SU-DHL-6 (cell line): ENCODE data around the gene ITGB2.

Source experiments
- H2AFZ ChIP-seq: fragments of 200-600 bp; sonication (generic); 2 replicates; pipeline ENCODE4 v1.6.1; 2014; ENCODE audit warnings: low read depth, mild to moderate bottlenecking, moderate library complexity, mixed read lengths, antibody characterized with exemption, low read length; ENCODE audit not compliant: severe bottlenecking
- H3F3A ChIP-seq: fragments of 200-600 bp; shearing (Covaris generic); 2 replicates; pipeline ENCODE4 v1.6.0; 2016; ENCODE audit warnings: antibody characterized with exemption, mild to moderate bottlenecking; ENCODE audit not compliant: insufficient read depth
- H3K27ac ChIP-seq: fragments of 200-600 bp; sonication (generic); 2 replicates; pipeline ENCODE4 v1.5.1; 2016; ENCODE audit warnings: low read depth, mild to moderate bottlenecking, low read length, moderate library complexity, mixed read lengths
- H3K27me3 ChIP-seq: fragments of 200-600 bp; sonication (generic), shearing (Covaris generic); 2 replicates; pipeline ENCODE4 v1.6.0; 2014; ENCODE audit warnings: mild to moderate bottlenecking, low read length
- H3K36me3 ChIP-seq: fragments of 200-600 bp; sonication (generic); 2 replicates; pipeline ENCODE4 v1.6.1; 2014; ENCODE audit warnings: mild to moderate bottlenecking, low read length, mixed read lengths
- H3K4me2 ChIP-seq: fragments of 300-600, 200-600 bp; shearing (Covaris generic), sonication (generic); 2 replicates; pipeline ENCODE4 v1.6.0; 2014; ENCODE audit warnings: low read length, low read depth, mild to moderate bottlenecking; ENCODE audit not compliant: poor library complexity, severe bottlenecking
- H3K4me3 ChIP-seq: fragments of 200-600 bp; sonication (generic); 2 replicates; pipeline ENCODE4 v1.5.1; 2014; ENCODE audit warnings: antibody characterized with exemption, low read length, mild to moderate bottlenecking, mixed read lengths; ENCODE audit not compliant: insufficient read depth, poor library complexity, severe bottlenecking
- H3K79me2 ChIP-seq: fragments of 200-600 bp; sonication (generic); 2 replicates; pipeline ENCODE4 v1.6.1; 2014; ENCODE audit warnings: mild to moderate bottlenecking, low read length, moderate library complexity; ENCODE audit not compliant: insufficient read depth
- H3K9ac ChIP-seq: fragments of 200-600 bp; sonication (generic); 2 replicates; pipeline ENCODE4 v1.7.0; 2014; ENCODE audit warnings: mild to moderate bottlenecking, low read length
- H3K9me2 ChIP-seq: fragments of 200-600 bp; sonication (generic); replicated peaks from 2 replicates; pipeline ENCODE4 v1.6.1; 2014; ENCODE audit warnings: low read length; ENCODE audit not compliant: insufficient read depth
- H3K9me3 ChIP-seq: fragments of 200-600 bp; sonication (generic); 2 replicates; pipeline ENCODE4 v1.6.1; 2014; ENCODE audit warnings: low read length, mixed read lengths; ENCODE audit not compliant: insufficient read depth
- H4K20me1 ChIP-seq: fragments of 200-600 bp; sonication (generic); 2 replicates; pipeline ENCODE4 v1.6.1; 2014; ENCODE audit warnings: low read depth, mild to moderate bottlenecking, antibody characterized with exemption, low read length, moderate library complexity, mixed read lengths
- CTCF ChIP-seq: fragments of 200-600 bp; sonication (generic); IDR thresholded peaks from one replicate; pipeline ENCODE4 v1.5.1; 2017; ENCODE audit warnings: antibody characterized with exemption, mild to moderate bottlenecking, low read length, moderate library complexity; ENCODE audit not compliant: insufficient read depth, poor library complexity, severe bottlenecking
- EZH2phosphoT487 ChIP-seq: fragments of 200-600 bp; sonication (generic), shearing (Covaris generic); conservative IDR thresholded peaks from 2 replicates; pipeline ENCODE4 v1.6.1; 2018; ENCODE audit warnings: mild to moderate bottlenecking, antibody characterized with exemption, low read length, moderate library complexity, mixed read lengths

ITGB2 gene

DNA sequence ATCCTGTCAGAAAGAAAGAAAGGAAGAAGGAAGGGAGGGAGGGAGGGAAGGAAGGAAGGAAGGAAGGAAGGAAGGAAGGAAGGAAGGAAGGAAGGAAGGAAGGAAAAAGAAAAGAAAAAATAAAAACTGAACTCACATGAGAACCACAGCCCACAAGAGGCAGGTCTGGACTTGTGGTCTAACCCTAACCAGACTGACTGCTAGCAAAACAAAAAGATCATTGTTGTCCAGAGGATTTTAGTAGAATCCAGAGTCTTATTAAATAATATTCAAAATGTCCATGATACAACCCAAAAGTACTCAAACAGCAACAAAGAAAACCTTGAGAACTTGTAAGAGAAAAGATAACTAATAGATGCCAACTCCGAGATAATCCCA, 4.7 kb upstream of the ITGB2 start:
- H3F3A ChIP-seq, result no peaks in the 10 kb centered on the region
- no peaks in the 10 kb centered on the region for H4K20me1 ChIP-seq
- H3K27ac ChIP-seq, result no peak overlapping the region
- H2AFZ ChIP-seq, result no peak overlapping the region
- H3K36me3 ChIP-seq, result no peaks in the 10 kb centered on the region
- no peak overlapping the region for H3K4me3 ChIP-seq
- no peaks in the 10 kb centered on the region for H3K79me2 ChIP-seq
- no peaks in the 10 kb centered on the region for H3K9me3 ChIP-seq
- H3K27me3 ChIP-seq, result no peaks in the 10 kb centered on the region
- no peak overlapping the region for H3K4me2 ChIP-seq
- no peaks in the 10 kb centered on the region for H3K9me2 ChIP-seq
- no peak for TF ChIP-seq CTCF
- no peak for TF ChIP-seq EZH2phosphoT487
- H3K9ac ChIP-seq, result no peak overlapping the region

DNA sequence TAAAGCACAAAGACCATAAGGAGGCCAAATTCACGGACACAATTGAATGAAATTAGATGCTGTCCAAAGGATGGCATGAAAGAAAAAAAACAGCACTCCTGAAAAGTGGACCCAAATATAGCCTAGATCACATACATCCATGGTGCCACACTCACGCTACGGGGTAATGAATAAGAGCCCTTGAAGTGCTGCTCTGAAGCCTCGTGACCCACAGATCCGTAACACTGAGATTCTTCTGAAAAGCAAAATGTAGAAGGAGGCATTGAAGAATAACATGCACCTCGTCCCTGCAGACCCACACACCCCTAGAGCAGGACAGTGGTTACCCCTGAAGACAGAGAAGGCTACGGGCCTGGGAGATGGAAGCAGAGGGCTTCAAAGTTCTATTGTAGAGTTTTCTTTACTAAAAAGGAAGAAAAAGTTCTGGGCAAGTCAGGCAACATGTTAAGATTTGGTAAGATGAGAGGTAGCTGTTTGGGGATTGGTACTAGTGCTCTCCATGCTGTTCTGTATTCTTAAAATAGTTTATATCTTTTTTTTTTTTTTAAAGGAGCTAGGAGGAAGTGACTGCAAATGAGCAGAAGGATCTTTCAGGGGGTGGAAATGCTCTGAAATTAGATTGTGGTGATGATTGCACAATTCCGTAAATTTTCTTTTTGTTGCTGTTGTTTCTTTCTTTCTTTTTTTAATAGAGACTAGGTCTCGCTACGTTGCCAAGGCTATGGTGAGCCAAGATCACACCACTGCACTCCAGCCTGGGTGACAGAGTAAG, 4.1 kb upstream of the ITGB2 start:
- TF ChIP-seq EZH2phosphoT487 (no peak), CTCF (no peak)
- no peak overlapping the region for H3K4me2 ChIP-seq
- H4K20me1 ChIP-seq, result no peaks in the 10 kb centered on the region
- no peak overlapping the region for H3K27ac ChIP-seq
- no peaks in the 10 kb centered on the region for H3K36me3 ChIP-seq
- H2AFZ ChIP-seq, result no peak overlapping the region
- H3K79me2 ChIP-seq, result no peaks in the 10 kb centered on the region
- H3F3A ChIP-seq, result no peaks in the 10 kb centered on the region
- no peaks in the 10 kb centered on the region for H3K9me3 ChIP-seq
- no peaks in the 10 kb centered on the region for H3K9me2 ChIP-seq
- no peak overlapping the region for H3K4me3 ChIP-seq
- no peak overlapping the region for H3K9ac ChIP-seq
- no peaks in the 10 kb centered on the region for H3K27me3 ChIP-seq

- no peaks in the 10 kb centered on the region for H4K20me1 ChIP-seq
- no peaks in the 10 kb centered on the region for H3K79me2 ChIP-seq
- H3K4me2 ChIP-seq, result no peak overlapping the region
- no peaks in the 10 kb centered on the region for H3K9me2 ChIP-seq
- H2AFZ ChIP-seq, result no peak overlapping the region
- no peaks in the 10 kb centered on the region for H3K36me3 ChIP-seq
- no peak overlapping the region for H3K9ac ChIP-seq
- TF ChIP-seq CTCF (no peak), EZH2phosphoT487 (no peak)
- no peak overlapping the region for H3K4me3 ChIP-seq
- H3K27me3 ChIP-seq, result no peaks in the 10 kb centered on the region
- no peaks in the 10 kb centered on the region for H3F3A ChIP-seq
- H3K27ac ChIP-seq, result no peak overlapping the region
- H3K9me3 ChIP-seq, result no peaks in the 10 kb centered on the region
Observed at GRCh38 chr21:44923480-44924084, 2.9 kb upstream of the ITGB2 start.
